ENCODE results near the gene CRNN.
A peak's percentile ranks its signal among the peaks of the same experiment; 100 is the strongest.

The CRNN gene

DNA sequence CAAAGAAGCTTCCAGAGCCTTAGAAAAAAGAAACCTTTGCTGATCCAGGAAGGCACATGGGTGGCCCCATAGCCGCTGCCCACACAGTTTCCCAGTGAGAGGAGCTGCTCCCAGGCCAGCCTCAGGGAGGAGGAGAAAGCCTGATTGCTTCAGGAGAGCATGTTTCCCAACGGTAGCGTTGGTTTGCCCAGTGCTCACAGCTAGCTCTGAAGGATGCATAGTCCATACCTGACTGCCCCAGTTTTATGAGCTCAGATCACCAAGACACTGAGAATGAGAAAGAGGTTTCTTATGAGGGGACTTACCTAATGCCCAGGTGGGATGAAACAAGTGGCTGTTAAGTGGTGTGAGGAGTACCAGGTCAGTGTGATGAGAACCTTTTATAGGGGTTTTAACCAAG, at the start of gene CRNN:
Gene CRNN, minus strand, starts transcription at position 355 of the 400 bp plus-strand sequence. CDS start 2,030 bp downstream, outside the sequence.
- DNase-seq = no peak

DNA sequence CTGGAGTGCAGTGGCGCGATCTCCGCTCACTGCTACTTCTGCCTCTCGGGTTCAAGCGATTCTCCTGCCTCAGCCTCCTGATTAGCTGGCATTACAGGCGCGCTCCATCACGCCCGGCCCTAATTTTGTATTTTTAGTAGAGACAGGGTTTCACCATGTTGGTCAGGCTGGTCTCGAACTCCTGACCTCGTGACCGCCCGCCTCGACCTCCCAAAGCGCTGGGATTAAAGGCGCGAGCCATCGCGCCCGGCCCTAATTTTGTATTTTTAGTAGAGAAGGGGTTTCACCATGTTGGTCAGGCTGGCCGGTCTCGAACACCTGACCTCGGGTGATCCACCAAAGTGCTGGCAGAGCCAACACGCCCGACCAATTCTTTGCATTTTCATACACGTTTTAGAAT, 48.6 kb upstream of the CRNN start:
- DNase-seq = no peak

DNA sequence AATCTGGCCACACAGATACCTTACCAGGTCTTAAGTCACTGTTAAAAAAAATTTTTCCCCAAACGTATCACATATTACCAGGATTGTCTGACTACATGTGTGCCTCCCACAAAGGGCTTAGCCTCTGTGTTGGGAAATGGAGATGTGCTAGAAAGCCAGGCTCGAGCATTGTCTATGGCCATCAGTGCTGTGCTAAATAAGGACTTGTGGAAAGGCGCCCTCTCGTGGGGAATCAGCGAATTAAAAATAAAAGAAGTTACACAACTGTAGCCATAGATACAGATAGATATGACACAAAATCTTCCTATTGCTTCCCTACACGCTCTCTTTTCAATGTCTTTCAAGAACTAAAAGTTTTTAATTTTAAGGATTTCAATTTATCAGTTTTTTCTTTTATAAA, 47.5 kb upstream of the CRNN start:
- DNase-seq = peak; percentile 55

DNA sequence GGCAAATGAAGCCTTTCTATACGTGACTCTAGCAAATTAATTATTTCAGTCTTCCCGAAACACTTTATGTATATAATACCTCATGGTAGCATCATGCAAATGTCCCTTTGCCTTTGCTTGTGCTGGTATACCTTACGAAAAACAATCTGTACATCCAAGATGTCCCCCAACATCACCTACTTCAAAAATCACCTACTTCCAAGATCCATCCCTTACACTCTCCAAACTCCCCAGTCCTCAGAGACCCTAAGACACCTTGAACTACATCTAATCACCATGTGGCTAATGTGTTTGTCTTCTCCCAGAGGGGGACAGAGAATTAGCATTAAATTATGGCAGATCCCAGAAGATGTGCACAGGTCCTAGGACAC, 46.5 kb upstream of the CRNN start:
- no peak for DNase-seq

DNA sequence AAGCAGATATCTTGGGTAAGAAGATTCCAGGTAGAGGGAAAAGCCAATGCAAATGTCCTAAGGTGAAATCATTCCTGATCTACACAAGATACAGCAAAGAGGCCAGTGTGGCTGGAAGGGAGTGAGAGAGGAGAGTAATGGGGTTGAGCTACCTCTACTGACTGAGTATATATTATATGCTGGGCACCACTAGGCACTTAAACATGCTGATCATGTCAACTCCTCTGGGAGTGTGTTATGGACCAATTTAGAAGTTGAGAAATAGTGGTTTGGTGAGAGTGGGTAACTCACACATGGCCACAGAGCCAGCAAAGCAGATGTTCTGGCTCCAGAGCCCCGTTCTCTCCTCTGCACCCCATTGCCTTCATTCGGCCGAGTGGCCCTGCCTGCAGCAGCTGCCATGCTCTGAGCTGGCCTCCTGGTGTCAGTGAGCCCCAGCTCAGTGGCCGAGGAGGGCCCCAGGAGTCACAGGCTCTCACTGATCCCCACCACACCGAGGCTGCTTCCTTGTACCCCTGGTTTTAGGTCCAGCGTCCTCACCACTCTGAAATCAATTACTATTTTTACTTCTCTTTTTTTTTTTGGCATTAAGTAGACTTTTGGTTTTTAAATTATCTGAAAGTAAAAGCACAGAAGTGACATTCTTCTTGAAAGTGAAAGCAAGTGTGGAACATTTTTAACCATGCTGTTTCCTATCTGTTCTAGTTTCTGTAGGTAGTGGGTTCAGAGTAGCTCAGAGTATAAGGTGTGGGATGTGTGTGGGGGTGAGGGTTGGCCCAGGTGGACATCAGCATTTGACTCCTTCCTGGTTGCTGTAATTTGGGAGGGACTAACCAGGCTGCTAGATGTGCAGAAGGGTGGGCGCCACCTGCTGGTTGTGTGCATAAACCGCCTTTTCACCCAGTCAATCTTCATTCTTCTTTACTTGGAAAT, 45.8 kb upstream of the CRNN start:
- peak; percentile 71 for DNase-seq

DNA sequence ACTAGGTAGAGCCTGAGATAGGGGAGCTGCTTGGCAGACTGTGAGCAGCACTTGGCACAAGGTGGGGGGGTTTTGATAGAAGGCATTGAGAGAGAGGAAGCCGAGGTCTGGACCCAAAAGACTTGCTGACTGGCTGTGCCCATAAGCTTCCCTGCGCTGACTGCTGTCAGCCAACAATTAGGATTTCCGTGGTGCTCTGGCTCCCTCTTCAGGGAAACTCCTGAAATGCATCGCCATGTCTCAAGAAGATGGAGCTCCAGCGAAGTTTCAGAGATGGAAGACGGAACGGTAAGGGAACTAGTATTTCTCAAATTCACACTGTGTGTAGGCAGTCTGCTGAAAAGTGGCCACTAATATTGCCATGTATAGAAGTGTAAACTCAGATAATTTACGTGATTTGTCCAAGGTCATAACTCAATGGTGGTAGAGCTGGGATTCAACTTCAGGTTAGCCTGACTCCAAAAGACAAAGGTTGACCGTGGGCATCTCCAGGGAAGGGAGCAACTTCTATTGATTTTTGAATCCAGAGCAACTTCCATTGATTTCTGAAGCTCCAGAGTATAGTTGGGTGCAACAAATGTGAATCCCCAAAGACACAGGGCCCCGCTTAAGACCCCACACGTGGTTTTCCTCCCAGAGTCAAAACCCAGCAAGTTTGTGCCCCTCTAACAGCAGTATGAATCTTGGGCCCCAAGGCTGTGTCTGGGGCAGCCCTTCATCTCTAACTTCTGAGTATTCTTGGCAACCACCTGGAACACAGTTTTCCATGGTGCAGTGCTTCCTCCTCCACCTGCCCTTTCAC, 44.5 kb upstream of the CRNN start:
- DNase-seq = peak; percentile 72

DNA sequence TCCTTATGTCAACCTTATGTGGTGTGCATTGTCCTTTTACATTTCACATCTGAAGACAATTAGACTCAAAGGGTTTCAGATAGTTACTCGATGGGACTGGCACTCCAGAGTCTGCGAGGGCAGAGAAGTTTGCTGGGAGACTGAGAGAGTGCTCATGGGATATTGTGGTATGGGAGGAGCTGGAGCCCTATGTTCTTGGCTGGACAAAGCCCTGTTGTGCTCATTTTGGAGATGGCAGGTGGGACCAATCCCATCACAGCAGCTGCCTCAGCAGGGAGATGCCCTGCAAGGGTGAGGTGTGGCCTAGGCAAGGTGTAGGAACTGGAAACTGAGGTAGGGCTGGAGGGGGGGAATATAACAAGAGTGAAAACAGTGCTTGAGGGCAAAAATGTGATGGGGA, 43.5 kb upstream of the CRNN start:
- no peak for DNase-seq

DNA sequence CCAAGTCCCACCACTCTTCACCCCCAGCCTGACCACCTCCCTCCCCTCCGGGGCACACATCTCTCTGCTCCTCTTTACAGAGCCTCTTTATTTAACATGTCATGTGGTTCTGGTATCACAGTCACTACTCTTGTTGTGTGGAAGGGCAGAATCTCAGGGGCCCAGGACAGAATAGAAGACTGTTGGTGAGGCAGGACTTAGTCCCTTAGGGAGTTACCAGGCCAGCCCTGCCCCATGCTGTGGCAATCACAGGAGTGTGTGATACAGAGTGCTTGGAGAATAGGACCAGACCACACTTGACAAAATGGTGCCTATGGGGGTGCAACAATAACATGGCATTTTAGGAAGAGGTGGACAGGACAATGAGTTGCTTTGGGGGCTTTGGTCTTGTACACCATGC, 43.0 kb upstream of the CRNN start:
- DNase-seq = no peak

DNA sequence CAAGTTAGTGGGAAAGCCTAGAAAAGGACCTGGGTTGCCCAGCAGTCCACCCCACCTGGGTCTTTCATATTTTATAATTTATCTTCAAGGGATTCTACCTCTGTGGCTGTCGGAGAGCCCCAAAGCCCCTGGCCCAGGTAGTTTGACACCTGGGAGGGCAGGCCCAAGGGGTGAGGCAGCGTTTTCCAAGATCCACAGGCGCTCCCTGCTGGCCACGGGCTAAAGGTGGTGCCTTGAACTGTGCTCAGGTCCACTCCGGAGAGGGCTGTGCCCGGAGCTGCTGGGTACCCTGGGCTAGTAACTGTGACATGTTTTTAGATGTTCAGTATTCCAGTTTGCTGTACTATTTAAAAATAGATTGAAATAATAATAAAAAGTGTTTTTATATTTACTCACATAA, 37.2 kb upstream of the CRNN start:
- DNase-seq = no peak

DNA sequence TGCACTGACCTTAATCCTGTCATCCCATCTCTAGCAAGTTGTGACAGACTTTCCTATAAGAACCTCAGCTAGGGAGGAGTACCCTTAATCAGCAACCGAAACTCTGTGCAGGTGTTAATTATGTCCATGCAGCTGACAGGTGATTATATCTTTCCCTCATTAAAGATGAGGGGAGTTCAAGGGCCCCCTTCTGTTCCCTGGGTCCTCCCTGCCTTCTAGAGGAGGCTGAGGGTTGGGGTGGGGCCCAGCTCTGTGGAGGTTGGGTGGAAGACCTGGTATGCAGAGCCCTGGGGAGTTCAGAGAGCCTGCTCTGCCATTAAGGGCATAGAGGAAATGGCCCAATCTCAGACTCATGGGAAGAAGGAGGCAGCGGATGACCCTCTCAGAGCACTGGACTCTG, 35.6 kb upstream of the CRNN start:
- DNase-seq = no peak

DNA sequence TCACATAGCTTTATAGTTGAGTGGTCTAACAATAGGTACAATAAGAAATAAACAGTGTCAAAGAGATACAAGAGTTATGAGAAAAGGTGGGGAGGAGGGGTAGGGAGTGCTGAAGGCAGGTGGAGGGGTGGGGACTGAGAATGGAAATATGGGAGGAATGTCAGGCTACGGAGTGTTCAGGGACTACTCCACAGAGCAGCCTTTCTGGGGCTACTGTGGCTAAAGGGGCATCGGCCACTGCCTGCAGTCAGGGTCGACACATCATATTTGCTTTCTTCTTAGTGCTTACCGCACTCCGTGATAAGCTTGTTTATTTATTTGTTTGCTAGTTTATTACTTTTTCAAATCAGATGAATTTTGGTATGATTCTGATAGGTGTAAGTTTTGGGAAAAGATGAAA, 34.4 kb upstream of the CRNN start:
- DNase-seq = no peak

DNA sequence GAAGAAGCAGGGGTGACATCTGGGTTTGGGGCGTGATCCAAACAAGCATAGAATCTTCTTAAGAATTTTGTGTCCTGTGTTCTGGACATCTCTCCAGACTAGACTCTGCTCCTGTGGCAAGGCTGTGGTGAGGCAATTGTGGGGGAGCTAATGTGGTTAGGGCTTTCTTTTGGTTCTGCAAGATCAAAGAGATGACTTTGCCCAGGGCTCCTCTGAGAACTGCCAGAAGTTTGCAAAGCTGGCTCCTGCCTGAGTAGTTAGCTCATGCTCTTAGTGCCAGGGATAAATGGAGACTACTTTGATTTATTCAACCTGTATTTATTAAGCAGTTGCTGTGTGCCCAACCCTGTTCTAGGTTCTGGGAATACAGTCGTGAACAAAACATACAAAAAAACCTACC, 34.0 kb upstream of the CRNN start:
- no peak for DNase-seq

DNA sequence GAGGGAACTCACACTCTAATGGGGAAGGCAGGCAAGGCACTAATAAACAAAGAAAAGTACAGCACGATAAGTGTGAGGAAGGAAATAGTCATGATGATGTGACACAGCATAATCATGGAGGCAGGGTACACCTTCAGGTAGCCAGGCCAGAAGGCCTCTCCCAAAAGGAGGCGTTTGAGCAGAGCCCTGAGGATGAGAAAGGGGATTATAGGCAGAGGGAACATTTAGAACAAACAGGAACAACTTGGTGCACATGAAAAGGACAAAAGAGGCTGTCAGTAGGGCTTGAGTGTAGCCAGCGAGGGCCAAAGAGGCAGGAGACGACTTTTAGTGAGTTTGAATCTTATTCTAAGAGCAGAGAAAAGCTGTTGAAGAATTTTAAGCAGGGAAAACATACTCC, 33.4 kb upstream of the CRNN start:
- DNase-seq = no peak

DNA sequence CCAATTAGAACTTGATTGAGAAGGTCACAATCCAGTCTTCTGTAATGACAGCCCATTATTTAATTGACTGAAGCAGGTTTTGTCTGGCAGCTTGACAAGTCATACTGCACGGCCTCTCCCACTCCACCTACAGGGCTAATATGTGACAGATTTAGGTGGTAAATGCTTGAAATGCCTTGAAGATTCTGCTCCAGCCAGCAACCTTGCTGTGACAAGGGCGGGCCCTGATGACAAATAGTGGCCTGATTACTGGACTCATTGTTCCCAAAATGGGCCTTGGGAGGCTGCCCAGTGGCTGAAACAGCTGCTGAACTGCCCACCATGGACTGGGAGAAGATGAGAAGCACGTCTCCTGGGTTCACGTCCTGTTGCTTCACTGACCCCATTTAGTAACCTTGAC, 30.0 kb upstream of the CRNN start:
- DNase-seq = no peak

DNA sequence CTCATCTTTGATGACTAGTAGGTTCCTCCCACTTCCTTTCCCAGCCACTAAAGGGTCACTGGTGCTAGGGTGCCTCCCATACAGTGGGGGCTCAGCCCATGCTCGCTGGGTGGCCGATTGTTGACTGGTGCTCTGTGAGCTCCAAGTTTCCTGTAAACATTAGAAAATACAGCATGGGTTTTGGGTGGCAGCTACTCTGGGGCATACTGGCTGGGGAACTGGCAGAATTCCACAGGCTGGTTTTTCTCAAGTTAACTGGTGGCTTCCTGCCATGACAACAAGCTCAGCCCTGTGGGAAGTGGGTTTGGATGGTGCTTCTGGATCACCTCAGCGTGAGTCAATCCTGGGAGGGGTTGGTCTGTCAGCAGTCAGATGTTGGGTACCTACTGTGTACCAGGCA, 28.7 kb upstream of the CRNN start:
- no peak for DNase-seq

DNA sequence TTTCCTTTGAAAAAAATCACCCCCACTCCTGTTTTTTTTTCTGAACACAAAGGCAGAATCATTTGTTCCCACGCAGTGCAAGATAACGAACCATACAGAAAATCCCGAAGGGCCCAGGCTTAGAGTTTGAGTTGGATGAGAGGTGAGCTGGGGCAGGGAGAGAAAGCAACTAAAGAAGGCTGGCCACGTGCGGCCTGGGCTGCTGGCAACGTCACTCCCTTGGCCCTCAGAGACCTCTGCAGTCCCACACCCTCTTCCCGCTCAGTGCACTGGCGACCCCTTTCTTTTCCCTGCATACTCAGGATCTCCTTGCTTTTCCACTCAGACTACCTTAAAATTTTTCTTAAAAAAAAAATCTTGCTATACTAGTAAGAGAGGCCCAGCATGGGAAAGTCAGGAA, 28.2 kb upstream of the CRNN start:
- no peak for DNase-seq

DNA sequence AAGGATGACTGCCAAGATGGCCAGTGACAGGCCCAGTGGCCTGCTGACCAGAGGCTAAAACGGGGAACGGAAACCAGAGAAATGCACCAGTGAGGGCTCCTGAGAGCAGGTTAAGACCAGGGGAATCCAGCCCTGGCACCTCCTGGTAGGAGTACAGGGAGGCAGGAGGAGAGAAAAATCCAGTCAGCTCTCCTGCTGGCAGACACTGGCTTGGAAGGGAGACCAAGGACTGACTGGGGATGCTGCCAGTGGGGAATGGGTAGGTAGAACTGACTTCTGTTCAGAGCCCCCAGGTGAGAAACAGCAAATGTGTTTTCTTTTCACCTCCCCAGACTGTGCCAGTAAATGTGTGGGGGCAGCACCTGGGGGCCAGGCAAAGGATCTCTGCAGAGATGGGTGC, 27.7 kb upstream of the CRNN start:
- DNase-seq = no peak

DNA sequence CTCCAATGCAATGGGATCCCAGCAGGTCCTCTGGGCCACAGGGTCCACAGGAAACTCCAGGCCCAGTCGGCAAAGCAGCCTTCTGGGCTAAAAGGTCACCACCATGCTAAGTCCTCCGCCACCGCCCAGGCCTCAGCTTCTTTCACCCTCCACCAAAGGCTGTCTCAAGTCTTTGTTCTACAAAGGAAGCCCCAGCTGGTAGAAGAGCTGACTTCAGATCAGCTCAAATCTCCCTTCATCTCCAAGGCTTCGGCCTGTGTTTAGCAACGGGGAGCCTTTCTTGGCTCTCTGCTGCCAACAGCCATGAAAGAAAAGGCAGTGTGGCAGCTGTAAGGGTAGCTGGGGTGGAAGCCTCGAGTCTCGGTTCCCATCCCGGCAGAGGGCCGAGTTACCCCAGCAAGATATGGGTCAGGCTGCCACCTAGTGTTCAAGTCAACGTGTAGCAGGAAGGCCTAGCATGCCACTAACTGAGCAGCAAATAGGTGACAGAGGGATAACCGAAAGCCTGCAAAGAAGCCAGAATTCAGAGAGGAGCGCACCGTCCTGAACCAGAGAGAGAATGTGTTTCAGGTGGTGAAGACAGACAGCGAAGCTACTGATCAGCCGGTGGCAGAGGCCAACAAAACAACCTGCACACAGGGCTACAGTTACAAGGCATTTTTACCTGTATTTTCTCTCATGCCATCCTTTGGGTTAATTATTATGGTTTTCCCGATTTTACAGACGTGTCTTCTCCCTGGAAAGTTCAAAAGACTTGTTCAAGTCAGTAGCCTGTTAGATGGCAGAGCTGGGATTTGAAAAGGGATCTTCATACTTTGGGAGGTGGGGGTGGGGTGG, 26.8 kb upstream of the CRNN start:
- DNase-seq = peak; percentile 61

DNA sequence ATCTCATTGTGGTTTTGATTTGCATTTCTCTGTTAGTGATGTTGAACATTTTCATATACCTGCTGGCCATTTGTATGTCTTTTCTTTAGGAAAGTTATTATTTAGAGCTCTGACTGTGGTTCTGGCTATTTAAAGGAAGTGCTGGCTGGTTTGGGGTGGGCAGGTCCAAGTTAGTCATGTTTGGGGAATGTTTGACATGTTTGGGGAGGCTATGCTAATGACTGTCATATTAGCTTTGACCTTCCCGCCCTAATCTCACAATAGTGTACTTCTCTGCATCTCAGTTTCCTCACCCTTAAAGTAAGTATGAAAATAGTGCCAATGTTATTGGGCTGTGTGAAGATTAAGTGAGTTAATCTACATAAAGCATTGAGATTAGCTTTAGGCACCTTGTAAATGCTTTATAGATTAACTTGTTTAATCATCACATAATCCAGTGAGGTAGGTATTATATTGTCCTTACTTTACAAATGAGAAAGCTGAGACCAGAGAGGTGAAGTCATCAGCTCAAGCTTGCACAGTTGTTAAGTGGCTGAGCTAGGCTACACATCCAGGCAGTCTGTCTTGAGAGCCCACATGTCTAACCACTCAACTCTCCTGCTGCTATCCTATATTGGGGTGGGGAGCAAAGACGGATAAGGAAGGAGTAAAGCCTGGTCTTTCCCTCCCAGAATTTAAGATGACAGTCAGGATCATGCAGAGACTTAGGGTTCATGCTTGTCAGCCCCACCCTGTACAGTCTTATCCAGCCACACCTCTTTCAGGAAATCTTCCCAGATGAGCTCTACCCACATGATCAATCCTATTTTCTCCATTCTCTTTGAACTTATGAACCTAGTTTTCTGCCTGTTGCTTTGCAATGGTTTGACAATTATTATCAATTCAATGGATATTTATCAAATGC, 22.8 kb upstream of the CRNN start:
- no peak for DNase-seq

DNA sequence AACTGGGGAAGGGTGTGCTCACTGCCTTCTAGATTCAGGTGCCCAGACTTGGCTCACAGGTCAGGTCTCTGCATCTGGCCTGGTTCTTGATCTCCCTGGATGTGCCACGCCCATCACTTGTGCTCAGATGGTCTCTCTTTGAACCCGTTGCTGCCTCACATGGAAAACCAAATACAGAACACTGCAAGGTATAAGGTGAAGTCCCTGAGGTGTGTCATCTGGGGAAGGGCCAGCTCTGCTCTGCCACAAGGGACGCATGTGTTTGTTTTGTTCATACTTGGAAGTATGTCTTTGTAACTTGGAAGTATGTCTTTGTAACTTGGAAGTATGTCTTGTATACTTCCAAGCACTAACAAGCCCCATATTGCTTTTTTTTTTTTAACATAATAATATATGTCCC, 13.4 kb upstream of the CRNN start:
- no peak for DNase-seq

DNA sequence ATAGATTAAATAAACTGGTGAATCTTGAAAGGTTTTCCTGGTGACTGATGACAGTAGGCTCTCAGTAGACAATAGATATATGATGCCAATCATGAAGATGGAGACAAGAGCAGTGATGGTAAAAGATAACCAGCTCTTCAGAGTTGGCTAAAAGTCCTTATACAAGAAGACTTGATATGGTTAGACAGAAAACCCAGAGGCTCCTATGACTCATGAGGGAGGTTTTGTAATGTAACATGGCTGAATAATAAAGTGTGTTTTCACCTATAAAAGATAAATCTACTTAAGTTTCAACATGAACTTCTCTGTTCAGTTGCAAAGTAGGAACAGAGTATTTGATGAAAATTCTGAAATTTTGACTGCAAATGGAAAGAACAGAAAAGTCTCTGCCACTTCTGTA, 12.7 kb upstream of the CRNN start:
- no peak for DNase-seq

DNA sequence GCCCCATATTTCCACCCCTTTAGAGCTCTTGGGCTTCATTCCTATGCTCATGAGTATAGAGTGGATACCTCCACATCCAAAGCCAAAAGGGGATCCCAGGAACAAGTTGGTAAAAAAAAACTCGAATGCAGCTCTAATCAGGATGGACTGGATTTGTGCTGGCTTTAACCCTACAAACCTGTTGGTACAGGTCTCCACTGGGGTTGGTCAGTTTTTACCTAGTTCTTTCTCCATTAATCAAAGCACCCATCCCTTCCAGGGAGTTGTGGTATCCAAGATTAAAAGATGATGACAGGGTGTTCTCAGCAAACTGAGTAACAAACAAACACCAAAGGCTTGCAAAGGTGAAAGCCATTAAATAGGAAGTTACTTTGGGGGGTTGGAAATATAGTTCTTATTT, 5.9 kb upstream of the CRNN start:
- DNase-seq = no peak
